Measurements from ENCODE around the gene APRT.
"Not testable (repeated sequence)": the region's sequence is repeated elsewhere in the genome, so short reads cannot be mapped to it uniquely, and the experiment has no call there.

APRT gene

DNA sequence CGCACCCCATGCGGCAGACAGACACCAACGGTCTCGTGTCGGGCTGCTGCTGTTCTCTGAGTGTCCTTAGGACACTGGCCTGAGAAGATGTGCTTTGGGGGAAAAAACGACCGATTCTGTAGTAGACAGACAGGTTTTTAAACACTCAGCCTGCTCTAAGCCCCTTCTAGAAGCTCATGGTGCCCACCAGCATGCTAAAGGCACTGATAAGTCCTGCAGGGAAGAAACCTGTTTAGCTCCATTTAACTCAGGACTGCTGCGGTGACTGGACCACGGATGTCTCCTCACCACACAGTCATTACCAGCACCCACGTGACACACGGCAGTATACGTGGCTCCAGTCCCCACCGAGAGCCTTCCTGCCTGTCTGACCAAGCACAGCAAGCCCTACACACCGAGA is 19.1 kb upstream of the APRT start:
- Histone ChIP-seq H3K36me3 (ENCODE audit: insufficient read depth, low read length) (peaks cover 4% of the 10 kb centered on the region), H3K9ac (ENCODE audit: low read length) (no peak overlapping the region), H3K4me1 (ENCODE audit: insufficient read depth, low read length) (no peaks in the 10 kb centered on the region), H3K4me3 (ENCODE audit: low read depth in 1 of 2, low read length in 2 of 2) (no peak overlapping the region), H3K27me3 (ENCODE audit: control insufficient read depth in 1 of 2, insufficient read depth in 2 of 2, low read length in 2 of 2) (no peaks in the 10 kb centered on the region), H3K27ac (ENCODE audit: low read depth, low read length) (no peak overlapping the region), H3K9me3 (ENCODE audit: low read length) (no peaks in the 10 kb centered on the region)

DNA sequence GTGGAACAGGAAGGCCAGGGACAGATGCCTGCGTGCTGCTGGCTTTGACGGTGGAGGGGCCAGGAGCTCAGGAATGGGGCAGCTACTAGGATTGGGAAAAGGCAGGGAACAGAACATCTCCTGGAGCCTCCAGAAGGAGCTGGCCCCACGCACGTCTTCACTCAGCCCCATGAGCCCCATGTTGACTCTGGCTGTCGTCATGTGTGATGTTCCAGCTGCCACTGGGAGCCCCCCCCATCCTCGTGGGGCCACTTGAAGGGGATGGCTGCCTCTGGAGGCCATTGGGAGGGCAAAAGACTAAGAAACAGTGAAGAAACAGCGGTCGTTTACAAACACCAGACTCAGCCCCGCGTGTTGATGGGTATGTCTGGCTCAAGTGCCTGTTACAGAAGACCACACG is 18.5 kb upstream of the APRT start:
- H3K4me3 ChIP-seq (ENCODE audit: low read depth in 1 of 2, low read length in 2 of 2): no peak overlapping the region
- no peak overlapping the region for H3K27ac ChIP-seq (ENCODE audit: low read depth, low read length)
- H3K4me1 ChIP-seq (ENCODE audit: insufficient read depth, low read length): no peaks in the 10 kb centered on the region
- no peak overlapping the region for H3K9ac ChIP-seq (ENCODE audit: low read length)
- H3K36me3 ChIP-seq (ENCODE audit: insufficient read depth, low read length): peaks cover 4% of the 10 kb centered on the region
- no peaks in the 10 kb centered on the region for H3K9me3 ChIP-seq (ENCODE audit: low read length)
- H3K27me3 ChIP-seq (ENCODE audit: control insufficient read depth in 1 of 2, insufficient read depth in 2 of 2, low read length in 2 of 2): no peaks in the 10 kb centered on the region

DNA sequence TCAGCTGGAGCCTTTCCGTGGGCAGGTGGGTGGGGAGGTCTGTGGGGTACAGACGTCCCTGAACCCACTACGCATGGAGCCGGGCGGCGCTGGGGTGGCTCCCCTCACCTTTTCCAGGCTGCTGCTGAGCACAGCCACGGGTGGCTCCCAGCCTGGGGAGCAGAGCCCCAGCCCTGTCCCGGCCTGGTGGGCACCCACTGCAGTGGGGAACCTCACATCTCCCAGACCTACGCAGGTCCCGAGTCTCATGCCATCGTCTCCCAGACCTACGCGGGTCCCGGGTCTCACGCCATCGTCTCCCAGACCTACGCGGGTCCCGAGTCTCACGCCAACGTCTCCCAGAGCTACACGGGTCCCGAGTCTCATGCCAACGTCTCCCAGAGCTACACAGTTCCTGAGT is 17.0 kb upstream of the APRT start:
- Histone ChIP-seq H3K9me3 (ENCODE audit: low read length) (no peaks in the 10 kb centered on the region), H3K27ac (ENCODE audit: low read depth, low read length) (no peak overlapping the region), H3K27me3 (ENCODE audit: control insufficient read depth in 1 of 2, insufficient read depth in 2 of 2, low read length in 2 of 2) (no peaks in the 10 kb centered on the region), H3K4me1 (ENCODE audit: insufficient read depth, low read length) (no peaks in the 10 kb centered on the region), H3K4me3 (ENCODE audit: low read depth in 1 of 2, low read length in 2 of 2) (no peak overlapping the region), H3K9ac (ENCODE audit: low read length) (no peak overlapping the region), H3K36me3 (ENCODE audit: insufficient read depth, low read length) (peaks cover 4% of the 10 kb centered on the region)

DNA sequence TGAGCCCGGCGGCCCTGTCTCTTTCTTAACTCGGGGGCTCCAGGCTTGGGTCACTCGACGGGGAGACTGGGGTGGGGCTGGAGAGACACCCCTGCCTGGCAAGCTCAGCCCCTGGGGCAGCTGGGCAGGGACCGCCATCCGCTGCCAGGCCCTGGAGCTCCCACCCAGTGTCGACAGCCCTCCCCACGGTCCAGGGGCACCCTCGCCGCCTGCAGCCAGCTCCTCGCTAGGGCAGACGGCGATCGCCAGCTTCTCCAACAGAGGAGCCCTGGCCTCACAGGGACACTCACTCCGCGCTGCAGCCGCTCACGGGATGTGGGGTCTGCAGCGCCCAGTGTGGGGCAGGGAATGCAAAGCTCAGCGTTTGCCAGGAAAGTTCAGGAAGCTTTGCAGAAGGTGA is 16.0 kb upstream of the APRT start:
- Histone ChIP-seq H3K36me3 (ENCODE audit: insufficient read depth, low read length) (peaks cover 7% of the 10 kb centered on the region), H3K9me3 (ENCODE audit: low read length) (no peaks in the 10 kb centered on the region), H3K9ac (ENCODE audit: low read length) (no peak overlapping the region)

DNA sequence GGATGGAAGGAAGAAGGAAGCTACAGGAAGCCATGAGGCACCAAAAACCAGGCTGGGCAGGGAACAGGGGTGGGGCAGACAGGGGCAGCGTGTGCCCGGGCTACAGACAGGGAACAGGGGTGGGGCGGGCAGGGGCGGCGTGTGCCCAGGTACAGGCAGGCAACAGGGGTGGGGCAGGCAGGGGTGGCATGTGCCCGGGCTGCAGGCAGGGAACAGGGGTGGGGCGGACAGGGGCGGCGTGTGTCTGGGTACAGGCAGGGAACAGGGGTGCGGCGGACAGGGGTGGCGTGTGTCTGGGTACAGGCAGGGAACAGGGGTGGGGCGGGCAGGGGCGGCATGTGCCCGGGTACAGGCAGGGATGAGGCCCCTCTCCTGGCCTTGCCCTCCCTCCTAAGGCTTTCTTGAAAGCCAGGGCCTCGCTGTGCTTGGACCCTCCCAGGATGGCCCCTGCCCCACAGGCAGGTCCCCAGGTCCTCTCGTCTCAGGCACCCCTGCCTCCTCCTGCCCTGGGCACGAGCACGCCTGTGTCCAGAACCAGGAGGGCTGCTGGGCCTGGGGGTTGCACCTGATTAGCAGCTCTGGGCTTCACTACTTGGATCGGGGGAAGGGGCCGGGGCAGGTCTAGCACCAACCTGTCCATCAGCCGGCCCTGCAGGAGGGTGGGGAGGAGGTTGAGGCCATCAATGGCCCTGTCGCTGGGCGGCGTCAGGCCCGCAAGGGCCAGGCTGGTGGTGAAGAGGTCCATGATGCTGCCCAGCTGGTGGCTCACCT is 14.5 kb upstream of the APRT start:
- H3K9me3 ChIP-seq (ENCODE audit: low read length): no peaks in the 10 kb centered on the region
- no peak overlapping the region for H3K27ac ChIP-seq (ENCODE audit: low read depth, low read length)
- H3K36me3 ChIP-seq (ENCODE audit: insufficient read depth, low read length): peaks cover 16% of the 10 kb centered on the region
- H3K9ac ChIP-seq (ENCODE audit: low read length): no peak overlapping the region
- H3K4me3 ChIP-seq (ENCODE audit: low read depth in 1 of 2, low read length in 2 of 2): no peak overlapping the region
- no peaks in the 10 kb centered on the region for H3K4me1 ChIP-seq (ENCODE audit: insufficient read depth, low read length)
- H3K27me3 ChIP-seq (ENCODE audit: control insufficient read depth in 1 of 2, insufficient read depth in 2 of 2, low read length in 2 of 2): no peaks in the 10 kb centered on the region

More for the DNA sequence above, 16.0 kb upstream of the APRT start:
- no peaks in the 10 kb centered on the region for H3K27me3 ChIP-seq (ENCODE audit: control insufficient read depth in 1 of 2, insufficient read depth in 2 of 2, low read length in 2 of 2)
- no peaks in the 10 kb centered on the region for H3K4me1 ChIP-seq (ENCODE audit: insufficient read depth, low read length)
- no peak overlapping the region for H3K27ac ChIP-seq (ENCODE audit: low read depth, low read length)
- no peak overlapping the region for H3K4me3 ChIP-seq (ENCODE audit: low read depth in 1 of 2, low read length in 2 of 2)

DNA sequence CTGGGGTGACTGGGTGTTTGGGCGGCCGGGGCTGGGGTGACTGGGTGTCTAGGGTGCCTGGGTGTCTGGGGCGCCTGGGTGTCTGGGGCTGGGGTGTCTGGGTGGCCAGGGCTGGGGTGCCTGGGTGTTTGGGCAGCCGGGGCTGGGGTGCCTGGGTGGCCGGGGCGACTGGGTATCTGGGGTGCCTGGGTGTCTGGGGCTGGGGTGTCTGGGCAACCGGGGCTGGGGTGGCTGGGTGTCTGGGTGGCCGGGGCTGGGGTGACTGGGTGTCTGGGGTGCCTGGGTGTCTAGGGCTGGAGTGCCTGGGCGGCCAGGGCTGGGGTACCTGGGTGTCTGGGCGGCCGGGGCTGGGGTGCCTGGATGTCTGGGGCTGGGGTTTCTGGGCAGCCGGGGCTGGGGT is 13.4 kb upstream of the APRT start:
- Histone ChIP-seq H3K9ac (ENCODE audit: low read length) (no peak overlapping the region), H3K4me3 (ENCODE audit: low read depth in 1 of 2, low read length in 2 of 2) (no peak overlapping the region), H3K27me3 (ENCODE audit: control insufficient read depth in 1 of 2, insufficient read depth in 2 of 2, low read length in 2 of 2) (no peaks in the 10 kb centered on the region), H3K36me3 (ENCODE audit: insufficient read depth, low read length) (peaks cover 16% of the 10 kb centered on the region), H3K9me3 (ENCODE audit: low read length) (no peaks in the 10 kb centered on the region), H3K4me1 (ENCODE audit: insufficient read depth, low read length) (no peaks in the 10 kb centered on the region), H3K27ac (ENCODE audit: low read depth, low read length) (no peak overlapping the region)

DNA sequence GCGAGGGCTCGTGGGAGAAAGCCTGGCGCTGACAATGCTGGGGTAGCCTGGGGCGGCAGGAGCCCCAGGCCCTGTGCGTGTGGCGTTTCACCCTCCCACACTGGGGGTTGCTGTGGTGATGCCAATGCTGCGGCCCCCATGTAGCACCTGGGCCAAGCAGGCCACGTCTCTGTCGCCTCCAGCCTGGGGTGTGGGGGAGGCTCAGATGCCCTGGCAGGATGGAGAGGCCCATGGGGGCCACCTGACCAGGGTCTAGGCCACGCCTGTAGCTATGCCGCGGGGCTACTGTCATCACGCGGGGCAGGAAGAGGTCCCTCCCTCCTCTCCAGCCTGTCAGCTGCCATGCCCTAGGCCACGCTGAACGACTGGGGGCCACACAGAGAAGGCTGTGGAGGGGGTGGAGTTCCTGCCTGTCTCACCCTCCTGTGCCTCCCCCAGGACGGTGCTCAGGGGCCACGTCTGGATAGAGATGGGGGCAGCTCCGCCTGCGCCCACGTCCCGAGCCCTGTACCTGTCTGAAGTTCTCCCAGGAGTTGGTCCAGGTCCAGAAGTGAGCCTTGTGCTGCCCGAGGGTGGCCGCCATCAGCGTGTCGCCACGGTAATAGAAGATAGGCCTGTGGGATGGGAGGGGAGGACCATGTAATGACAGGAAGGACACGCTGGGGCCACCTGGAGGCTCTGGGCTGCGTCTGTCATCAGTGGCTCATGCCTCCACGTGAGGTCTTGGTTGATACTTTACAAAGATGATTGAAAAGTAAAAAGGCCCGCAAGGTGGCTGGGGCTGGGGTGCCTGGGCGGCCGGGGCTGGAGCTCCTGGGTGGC is 12.7 kb upstream of the APRT start:
- Histone ChIP-seq H3K4me3 (ENCODE audit: low read depth in 1 of 2, low read length in 2 of 2) (no peak overlapping the region), H3K36me3 (ENCODE audit: insufficient read depth, low read length) (peaks cover 16% of the 10 kb centered on the region), H3K4me1 (ENCODE audit: insufficient read depth, low read length) (no peaks in the 10 kb centered on the region), H3K9me3 (ENCODE audit: low read length) (no peaks in the 10 kb centered on the region), H3K27ac (ENCODE audit: low read depth, low read length) (no peak overlapping the region), H3K9ac (ENCODE audit: low read length) (no peak overlapping the region), H3K27me3 (ENCODE audit: control insufficient read depth in 1 of 2, insufficient read depth in 2 of 2, low read length in 2 of 2) (no peaks in the 10 kb centered on the region)

DNA sequence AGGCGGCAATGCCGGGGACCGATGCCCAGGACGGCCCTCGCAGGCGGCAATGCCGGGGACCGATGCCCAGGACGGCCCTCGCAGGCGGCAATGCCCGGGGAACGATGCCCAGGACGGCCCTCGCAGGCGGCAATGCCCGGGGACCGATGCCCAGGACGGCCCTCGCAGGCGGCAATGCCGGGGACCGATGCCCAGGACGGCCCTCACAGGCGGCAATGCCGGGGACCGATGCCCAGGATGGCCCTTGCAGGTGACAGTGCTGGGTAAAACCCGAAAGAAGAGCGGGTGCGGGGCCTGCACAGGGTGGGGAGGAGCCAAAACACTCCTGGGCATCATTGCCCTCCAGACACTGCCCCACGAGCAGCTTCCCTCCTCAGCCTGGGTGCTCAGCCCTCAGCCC is 11.9 kb upstream of the APRT start:
- H3K36me3 ChIP-seq (ENCODE audit: insufficient read depth, low read length): peaks cover 16% of the 10 kb centered on the region
- not testable (repeated sequence) for H3K9ac ChIP-seq (ENCODE audit: low read length); H3K9me3 ChIP-seq (ENCODE audit: low read length); H3K4me3 ChIP-seq (ENCODE audit: low read depth in 1 of 2, low read length in 2 of 2); H3K4me1 ChIP-seq (ENCODE audit: insufficient read depth, low read length); H3K27me3 ChIP-seq (ENCODE audit: control insufficient read depth in 1 of 2, insufficient read depth in 2 of 2, low read length in 2 of 2); H3K27ac ChIP-seq (ENCODE audit: low read depth, low read length)

DNA sequence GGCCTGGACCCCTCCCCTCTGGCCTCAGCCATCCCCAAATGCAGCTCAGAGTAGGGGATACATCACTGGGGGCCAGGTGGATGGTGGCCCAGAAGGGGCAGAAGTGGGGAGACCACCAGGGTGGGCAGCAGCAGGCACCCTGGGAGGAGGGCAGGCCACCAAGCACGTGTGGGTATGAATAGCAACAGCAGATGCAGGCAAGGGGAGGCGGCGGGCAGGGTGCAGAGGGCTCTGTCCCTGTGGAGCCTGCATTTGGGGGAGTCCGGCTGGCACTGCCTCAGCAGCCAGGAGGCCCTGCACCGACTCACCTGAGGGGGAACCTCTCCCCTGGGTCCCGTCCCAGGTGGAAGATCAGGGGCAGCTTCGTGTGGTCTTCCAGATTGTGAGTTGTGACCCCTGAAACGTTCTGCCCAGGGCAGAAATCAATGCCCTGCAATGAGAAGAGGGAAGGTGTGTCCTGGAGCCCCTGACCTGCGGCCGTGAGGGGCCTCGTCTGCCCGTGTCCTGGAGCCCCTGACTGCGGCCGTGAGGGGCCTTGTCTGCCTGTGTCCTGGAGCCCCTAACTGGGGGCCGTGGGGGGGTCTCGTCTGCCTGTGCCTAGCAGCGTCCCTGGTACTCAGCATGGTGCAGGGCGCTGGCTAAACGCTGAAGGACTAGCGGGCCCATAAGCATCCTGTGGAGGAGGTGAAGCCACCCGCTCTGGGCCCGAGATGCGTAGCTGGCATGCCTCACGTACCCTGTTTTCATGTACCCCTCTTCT is 10.7 kb upstream of the APRT start:
- no peak overlapping the region for H3K27ac ChIP-seq (ENCODE audit: low read depth, low read length)
- no peaks in the 10 kb centered on the region for H3K4me1 ChIP-seq (ENCODE audit: insufficient read depth, low read length)
- no peak overlapping the region for H3K9ac ChIP-seq (ENCODE audit: low read length)
- no peak overlapping the region for H3K4me3 ChIP-seq (ENCODE audit: low read depth in 1 of 2, low read length in 2 of 2)
- H3K36me3 ChIP-seq (ENCODE audit: insufficient read depth, low read length): peaks cover 16% of the 10 kb centered on the region
- H3K27me3 ChIP-seq (ENCODE audit: control insufficient read depth in 1 of 2, insufficient read depth in 2 of 2, low read length in 2 of 2): no peaks in the 10 kb centered on the region
- no peaks in the 10 kb centered on the region for H3K9me3 ChIP-seq (ENCODE audit: low read length)

DNA sequence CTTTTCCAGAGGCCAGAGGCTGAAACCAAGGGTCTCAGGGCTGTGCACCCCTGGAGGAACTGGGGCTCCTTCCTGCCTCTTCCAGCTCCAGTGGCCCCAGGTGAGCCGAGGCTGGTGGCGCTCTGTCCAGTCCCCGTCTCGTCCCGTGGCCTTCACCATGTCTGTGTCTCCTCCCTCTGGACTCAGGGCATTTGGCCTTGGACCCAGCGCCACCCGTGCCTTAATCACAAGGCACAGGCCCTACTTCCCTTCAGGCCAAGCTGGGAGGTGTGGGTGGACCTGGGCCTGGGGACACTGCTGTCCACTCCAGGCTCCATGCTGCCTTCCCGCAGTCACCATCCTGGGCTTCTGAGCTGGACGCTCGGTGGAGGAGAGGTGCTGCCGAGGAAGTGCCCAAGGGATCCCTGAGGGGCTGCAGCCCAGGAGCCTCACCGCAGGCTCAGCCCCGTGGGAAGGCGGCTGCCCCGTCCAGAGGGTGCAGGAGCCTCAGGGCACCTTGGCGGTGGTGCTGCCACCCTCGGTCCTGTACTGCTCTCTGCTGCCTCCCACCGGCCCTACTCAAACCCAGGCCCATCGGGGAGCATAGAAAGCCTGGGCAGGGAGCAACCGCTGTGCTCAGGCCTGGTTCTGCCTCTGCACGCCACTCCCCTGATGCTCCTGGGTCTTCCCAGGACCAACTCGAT is 9.6 kb upstream of the APRT start:
- Histone ChIP-seq H3K27me3 (ENCODE audit: control insufficient read depth in 1 of 2, insufficient read depth in 2 of 2, low read length in 2 of 2) (no peaks in the 10 kb centered on the region), H3K36me3 (ENCODE audit: insufficient read depth, low read length) (peaks cover 13% of the 10 kb centered on the region), H3K4me1 (ENCODE audit: insufficient read depth, low read length) (no peaks in the 10 kb centered on the region), H3K27ac (ENCODE audit: low read depth, low read length) (no peak overlapping the region), H3K4me3 (ENCODE audit: low read depth in 1 of 2, low read length in 2 of 2) (no peak overlapping the region), H3K9ac (ENCODE audit: low read length) (no peak overlapping the region), H3K9me3 (ENCODE audit: low read length) (no peaks in the 10 kb centered on the region)
